Measurements from ENCODE around the gene USP20. TPM values are rescaled to one million over a fixed set of nuclear protein-coding genes. Genes with fewer than 3 reads are reported as not detected.
"Not testable (repeated sequence)": the region's sequence is repeated elsewhere in the genome, so short reads cannot be mapped to it uniquely, and the experiment has no call there.

The USP20 gene
- total RNA-seq, 1 experiment from 2014 or later: 9.1 TPM

DNA sequence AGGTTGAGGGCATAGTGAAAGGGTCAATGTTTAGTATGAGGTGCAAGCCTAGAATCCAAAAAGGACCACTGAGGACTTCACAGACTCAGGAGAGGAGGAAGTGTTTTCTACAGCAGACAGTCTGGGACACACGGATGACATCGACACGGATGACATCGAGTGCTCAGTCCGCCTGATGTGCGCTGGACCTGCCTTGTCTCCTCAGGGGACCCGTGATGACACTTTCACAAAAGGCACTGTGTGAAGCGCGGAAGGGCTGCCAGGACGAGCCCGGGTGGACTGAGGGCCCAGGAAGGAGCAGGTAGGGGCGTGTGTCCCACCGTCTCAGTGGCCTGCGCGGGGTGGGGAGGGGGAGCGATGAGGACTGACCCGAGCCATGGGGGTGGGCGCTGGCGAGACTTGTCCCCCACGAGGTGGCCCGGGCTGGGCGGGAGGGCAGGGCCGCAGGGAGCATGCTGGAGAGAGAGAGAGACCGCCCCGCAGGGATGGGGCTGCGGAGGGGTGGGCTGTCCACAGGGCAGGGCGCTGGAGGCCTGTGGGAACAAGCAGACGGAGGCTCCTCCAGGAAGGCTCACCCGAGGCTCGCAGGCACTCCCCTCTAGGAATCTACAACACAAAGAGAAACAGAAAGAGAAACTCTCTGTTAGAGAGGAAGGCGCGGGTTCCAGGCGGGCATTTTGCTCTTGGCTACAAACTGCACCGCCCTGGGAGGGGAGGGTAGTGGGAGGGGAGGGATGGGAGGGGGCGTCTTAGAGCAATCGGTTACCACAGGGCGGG is 54.9 kb downstream of the USP20 start:
- no peak for DNase-seq (ENCODE audit: low read depth)

DNA sequence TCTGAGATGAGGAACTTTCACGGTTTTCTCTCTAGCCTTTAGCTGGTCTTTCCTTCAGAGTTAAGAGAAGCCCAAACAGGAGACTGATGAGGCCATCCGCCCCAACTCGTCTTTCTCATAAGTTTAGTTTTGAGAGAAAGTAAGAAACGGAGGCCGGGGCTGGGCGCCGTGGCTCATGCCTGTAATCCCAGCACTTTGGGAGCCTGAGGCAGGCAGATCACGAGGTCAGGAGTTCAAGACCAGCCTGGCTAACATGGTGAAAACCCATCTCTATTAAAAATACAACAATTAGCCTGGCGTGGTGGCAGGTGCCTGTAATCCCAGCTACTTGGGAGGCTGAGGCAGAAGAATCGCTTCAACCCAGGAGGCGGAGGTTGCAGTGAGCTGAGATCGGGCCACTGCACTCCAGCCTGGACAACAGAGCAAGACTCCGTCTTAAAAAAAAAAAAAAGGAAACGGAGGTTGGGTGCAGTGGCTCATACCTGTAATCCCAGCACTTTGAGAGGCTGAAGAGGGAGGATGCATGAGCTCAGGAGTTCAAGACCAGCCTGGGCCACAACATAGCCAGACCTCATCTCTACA is 55.6 kb downstream of the USP20 start:
- not testable (repeated sequence) for DNase-seq (ENCODE audit: low read depth)

DNA sequence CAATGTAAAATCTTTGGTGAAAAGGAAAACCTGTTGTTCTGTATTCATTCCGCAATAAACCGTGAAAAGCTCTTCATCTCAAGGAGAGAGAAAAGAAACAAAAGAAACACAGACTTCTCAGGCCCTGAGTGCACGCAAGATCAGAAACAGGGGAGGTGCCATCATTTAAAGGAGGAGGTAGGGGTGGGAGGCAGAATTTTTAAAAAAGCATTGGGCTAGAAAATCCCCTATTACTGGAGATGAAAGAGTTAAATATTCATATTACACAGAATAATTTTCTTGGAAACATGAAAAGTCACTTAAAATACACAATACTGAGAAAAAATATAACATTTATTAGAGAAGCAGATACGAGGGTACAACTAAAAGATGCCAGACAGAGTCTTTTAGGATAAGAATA is 56.3 kb downstream of the USP20 start:
- no peak for DNase-seq (ENCODE audit: low read depth)

DNA sequence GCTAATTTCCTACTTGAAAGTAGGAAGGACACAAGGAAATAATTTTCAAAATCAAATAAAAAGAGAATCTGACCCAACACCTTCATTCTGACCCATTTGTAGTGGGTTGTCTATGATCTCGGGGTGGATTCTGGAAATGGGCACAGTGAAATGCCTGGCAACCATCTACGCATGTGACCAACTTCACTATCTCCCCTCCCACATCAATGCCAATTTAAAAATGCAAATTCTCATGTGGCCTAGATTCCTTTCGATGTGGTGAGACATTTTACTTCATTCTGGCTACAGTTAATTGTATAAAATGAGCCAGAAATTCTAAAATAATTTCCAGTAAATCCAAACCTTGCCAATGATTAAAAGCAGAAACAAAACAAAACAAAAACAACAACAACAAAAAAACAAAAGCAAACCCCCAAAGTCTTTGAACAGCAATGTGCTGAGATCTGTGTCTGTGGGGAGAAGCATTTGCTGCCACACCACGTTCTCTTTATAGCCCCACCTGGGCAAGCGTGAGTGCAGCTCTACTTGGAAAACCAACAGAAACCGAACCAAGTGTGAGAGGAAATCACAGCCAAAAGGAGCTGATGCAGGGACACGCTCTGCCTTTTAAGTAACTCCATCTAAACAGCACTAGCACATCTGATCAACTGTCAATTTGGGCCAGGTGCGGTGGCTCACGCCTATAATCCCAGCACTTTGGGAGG is 59.0 kb downstream of the USP20 start:
- DNase-seq (ENCODE audit: low read depth): no peak

DNA sequence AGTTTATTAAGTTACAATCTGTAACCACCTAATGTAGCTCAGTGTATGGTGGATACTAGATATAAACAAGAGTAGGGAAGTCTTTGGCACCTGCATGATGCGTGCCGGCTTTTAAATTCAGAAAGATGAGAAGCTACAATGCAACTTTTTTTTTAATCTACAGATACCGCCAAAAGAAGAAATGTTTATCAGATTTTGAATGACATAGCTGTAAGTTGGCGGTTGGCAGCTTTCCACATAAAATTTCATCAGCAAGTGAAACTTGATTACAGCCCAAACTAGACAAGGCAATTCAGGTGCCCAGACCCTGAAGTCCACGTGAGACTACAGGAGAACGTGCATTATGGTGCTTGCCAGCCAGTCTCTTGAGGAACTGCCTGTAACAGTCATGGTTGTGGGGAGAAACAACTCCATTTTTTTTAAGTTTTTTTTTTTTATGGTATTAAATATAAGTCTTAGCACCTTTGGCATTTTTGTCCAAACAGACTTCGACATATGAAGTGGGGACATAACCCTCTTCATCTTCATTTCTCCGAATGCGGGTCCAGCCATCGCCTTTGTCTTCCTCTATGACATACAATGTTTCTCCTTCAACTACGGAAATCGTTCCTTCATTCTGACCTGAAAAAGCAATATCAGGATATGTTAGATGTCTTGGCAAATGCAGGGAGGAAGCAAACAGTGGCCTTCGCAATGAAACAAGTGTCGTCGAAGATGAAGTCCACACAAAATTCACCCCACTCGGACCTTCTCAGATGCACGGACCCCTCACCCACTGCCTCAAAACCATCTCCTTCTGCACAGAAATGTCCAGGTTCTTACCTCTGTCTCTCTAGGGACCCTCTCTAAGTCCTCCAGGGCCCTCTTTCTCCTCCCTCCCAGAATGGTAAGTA is 60.4 kb downstream of the USP20 start:
- no peak for DNase-seq (ENCODE audit: low read depth)

DNA sequence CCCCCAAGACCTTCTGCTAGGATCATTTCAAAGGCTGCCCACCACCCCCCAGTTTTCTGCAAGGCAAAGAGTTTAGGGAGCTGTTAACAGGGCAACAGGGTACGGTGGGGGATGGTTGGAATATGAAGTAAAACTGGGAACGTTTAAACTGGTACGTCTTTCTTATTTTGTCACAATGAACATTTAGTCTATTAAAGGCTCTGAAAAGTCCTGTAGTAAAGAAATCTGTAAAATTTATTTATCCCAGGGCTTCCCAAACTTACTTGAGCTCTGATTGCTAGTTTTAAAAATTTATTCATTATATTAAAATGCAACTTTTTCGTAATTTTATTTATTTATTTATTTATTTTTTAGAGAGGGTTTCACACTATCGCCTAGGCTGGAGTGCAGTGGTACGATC is 62.0 kb downstream of the USP20 start:
- DNase-seq (ENCODE audit: low read depth): no peak

DNA sequence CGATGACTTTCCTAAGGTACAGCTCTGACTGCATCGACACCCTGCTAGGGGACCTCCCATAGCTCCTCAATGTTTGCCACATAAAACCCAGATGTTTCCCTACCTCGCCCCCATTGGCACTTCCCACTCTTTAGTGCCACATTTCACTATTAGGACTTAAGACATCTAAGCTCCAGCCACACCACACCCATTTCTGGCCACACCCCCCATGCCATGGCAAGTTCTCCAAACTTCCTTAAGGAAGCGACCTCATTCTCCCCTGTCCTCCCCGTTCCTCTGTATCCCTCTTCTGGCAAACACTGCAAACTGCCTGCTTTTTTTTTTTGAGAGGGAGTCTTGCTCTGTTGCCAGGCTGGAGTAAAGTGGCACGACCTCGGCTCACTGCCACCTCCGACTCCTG is 62.9 kb downstream of the USP20 start:
- DNase-seq (ENCODE audit: low read depth): no peak

DNA sequence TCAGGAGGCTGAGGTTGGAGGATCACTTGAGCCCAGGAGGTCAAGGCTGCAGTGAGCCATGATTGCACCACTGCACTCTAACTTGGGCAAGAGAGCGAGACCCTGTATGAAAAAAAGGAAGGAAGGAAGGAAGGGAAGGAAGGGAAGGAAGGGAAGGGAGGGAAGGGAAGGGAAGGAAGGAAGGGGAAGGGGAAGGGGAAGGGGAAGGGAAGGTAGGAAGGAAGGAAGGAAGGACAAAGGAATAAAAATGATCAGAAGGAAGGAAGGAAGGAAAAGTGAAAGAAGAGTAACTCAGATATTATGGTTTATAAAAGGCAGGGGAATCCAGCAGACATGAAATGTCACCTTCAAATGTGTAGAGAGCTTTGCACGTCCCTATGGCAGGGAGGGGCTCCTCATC is 64.4 kb downstream of the USP20 start:
- no peak for DNase-seq (ENCODE audit: low read depth)

DNA sequence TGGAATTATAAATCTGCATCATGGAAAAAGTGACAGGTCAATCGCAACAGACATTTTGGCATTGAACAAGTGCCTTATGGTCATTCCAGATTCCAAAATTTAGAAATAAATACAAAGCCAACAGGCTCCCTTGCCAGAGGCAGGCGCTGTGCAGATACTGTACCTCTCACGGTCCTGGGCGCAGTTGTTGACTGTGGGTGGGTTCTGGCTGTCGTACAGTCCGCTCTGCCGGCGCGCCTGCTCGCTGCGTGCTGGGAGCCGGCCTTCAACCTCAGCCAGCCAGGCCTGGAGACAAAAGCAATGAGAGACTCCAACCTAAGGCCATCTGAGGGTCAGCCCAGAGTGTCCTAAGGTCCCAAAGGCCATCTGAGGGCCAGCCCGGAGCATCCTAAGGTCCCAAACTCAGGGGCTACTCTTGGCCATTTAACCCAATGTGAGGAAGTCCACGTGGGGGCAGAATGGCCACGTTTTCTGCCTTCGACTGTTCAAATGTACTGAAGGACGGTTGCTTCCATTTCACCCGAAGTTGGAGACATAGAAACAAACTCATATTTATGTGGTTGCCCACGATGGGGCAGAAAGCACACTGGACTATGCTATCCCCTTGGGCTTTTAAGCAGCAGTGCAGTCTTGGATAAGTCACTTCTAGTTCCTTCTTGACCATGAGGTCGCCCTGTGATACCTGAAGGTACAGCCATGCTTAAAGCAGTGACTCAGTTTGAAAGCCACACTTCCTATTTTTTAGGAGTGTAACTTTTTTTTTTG is 65.2 kb downstream of the USP20 start:
- no peak for DNase-seq (ENCODE audit: low read depth)

DNA sequence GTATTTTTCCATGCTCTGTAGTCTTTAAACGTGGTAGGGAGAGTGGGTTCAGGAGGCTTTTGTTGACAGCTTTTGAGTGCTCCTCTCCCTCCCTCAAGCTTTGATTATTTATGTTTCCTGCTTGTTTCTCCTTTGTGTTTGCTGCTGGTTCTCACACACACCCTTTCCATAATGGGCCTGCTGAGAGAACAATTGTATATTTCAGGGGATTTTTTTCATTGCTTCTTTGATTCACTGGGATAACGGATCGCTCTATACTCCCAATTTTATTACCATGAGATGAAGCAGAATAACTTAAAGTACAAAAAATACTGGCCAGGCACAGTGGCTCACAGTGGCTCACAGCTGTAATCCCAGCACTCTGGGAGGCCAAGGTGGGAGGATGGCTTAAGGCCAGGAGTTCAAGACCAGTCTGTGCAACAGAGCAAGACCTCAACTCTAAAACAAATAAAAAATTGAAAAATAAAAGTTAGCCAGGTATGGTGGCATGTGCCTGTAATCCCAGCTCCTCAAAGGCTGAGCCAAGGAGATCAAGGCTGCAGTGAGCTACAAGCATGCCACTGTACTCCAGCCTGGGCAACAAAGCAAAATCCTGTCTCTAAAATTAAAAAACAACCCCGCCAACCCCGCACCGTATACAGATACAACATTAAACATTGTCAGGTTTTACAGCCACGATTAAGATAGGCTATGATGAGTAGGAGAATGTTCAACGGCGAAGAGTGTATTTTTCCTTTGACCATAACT is 66.9 kb downstream of the USP20 start:
- no peak for DNase-seq (ENCODE audit: low read depth)

DNA sequence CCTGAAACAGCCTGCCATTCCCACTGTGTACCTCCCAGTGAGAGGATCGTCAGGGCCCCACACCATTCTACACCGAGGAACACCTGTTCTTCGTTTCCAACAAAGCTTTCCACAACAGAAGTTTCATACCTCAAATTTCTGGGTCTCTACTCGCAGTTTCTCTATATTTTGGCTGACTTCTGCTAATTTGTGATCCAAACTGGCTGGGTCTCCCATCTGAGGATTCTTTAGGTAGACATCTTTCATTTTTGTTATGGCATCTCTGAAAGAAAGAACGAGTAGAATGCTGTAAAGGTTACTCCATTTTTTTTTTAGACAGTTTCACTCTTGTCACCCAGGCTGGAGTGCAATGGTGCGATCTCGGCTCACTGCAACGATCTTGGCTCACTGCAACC is 67.5 kb downstream of the USP20 start:
- DNase-seq (ENCODE audit: low read depth): no peak

DNA sequence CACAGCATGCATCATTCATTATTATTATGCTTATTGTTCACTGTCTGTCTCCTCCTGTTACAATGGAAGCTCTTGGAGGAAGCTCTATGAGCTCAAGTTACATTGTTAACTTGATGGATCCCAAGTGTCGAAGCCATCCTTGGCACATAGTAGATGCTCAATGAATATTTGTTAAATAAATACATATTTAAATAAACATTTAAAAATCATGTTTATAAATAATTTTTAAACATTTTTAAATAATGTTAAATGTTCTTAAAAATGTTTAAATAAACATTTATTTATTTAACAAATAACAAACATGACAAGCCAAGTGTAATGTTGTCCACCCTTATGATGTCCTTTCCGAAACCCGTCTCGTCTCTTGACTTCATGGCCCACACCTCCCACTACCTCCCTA is 69.5 kb downstream of the USP20 start:
- no peak for DNase-seq (ENCODE audit: low read depth)

DNA sequence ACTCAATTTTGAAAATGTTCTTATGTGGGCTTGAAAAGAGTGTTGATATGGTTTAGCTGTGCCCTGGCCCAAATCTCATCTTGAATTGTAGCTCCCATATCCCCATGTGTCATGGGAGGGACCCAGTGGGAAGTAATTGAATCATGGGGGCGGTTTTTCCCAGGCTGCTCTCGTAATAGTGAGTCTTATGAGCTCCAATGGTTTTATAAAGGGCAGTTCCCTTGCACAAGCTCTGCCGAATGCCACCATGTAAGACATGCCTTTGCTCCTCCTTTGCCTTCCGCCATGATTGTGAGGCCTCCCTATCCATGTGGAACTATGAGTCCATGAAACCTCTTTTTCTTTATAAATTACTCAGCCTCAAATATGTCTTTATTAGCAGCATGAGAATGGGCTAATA is 71.0 kb downstream of the USP20 start:
- no peak for DNase-seq (ENCODE audit: low read depth)

DNA sequence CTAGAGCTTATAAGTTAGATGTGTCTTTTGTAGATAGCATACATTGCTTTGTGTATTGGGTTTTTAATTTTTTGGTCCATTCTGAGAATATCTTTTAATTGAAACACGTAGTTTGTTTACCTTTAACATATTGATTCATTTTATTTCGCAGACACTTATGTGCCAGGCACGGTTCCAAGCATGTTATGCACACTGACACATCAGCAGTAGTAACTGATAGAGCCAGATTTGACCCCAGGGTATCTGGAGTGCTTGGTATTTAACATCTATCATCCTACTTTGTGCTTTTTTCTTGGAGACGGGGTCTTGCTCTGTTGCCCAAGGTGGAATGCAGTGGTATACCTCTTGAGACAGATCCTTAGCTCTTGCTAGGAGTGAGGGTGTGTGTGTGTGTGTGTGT is 71.9 kb downstream of the USP20 start:
- DNase-seq (ENCODE audit: low read depth): no peak

DNA sequence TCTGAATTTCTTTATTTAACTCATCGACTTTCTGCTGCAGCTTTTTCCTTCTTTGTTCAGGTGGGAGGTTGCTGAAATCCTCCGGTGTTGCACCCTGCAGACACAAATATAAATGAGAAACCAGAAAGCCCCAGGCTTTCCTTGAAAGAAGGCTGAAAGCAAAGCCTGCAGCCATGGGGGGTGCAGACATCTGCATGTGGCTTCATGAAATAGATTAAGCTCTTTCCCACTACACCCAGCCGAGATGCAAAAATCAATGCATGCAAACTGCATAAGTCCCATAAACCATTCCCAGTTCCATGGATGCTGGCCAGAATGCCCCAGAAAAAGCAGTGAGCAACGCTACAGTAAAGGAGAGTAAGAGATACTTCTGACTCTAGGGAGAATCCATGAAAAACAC is 73.6 kb downstream of the USP20 start:
- DNase-seq (ENCODE audit: low read depth): no peak

DNA sequence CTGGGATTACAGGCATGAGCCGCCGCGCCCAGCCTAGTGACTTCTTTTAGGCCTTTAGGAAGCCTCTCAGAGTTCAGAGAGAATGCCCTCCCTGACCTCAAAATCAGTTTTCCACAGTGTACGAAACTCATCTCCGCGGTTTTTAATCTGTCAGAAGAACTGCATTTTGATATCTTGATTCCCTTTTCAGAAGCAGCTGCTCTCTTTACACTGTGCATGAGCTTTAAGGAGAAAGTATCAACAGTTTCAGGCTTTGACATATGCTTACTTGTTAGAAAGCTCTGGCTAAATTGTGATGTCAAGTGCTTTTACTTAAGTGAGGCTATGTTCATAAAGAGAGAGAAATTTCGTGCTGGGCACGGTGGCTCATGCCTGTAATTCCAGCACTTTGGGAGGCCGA is 74.6 kb downstream of the USP20 start:
- no peak for DNase-seq (ENCODE audit: low read depth)

DNA sequence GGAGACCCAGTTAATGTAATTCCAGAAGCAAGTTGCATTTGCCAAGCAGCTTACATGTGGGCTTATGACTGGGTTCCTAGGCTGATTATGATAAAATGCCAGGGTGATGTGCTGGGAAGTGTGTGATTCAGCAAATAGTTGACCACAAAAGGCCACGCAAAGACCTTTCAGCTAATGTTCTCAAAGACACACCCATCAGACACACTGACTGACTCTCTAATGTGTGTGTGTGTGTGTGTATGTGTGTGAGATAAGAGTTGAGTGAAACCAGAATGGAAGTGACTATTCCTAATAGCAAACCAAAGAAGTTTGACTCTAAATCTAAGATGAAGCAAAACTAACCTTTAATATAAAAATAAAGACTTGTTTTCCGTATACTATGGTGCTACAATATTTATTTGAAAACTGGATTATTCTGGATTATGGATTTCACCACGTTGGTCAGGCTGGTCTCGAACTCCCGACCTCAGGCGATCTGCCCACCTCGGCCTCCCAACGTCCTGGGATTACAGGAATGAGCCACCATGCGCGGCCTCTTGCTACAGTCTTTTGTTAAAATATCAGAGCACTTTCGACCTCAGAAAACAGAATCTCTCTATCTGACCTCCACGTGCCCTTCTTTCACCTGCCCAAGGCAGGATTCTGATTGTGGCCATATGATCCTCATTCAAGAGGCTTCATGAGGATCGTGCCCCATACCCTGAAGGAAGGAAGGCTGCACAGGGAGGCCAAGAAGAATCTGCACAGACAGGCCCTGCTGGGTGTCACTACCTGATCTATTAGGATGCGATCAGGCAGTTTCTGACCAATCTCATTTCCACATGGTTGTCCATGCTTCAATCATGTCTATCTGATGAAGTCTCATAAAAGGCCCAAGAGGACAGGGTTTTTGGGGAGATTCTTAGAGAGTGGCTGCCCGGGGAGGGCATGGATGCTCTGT is 75.6 kb downstream of the USP20 start:
- DNase-seq (ENCODE audit: low read depth): peak; percentile 97

DNA sequence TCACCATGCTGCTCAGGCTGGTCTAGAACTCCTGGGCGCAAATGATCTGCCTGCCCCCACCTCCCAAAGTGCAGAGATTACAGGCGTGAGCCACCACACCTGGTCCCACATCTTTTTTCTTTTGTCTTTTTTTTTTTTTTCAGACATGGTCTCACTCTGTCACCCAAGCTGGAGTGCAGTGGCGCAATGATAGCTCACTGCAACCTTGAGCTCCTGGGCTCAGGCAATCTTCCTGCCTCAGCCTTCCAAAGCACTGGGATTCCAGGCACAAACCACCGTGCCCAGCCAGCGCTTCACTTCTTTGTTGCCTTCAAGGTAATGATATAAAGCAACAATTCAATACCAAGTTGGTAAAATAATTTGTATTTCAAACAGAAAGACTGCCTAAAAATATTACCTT is 78.8 kb downstream of the USP20 start:
- DNase-seq (ENCODE audit: low read depth): no peak

DNA sequence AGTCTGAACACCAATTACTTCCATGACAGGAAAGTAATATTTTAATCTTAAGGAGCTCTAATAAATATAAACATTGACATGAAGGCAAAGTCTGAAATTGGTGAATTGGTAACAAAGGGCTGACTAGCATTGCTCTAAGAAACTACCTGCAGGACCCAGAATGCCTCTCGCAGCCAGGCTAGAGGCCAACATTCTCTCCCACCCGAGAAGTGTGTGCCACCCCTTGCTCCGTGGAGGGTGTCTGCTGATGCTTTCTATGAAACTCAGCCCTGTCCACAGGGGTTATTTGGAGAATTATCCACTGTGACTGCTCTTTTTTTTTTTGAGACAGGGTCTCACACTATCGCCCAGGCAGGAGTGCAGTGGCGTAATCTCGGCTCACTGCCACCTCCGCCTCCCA is 81.4 kb downstream of the USP20 start:
- DNase-seq (ENCODE audit: low read depth): no peak

Measured in Daoy (cell line).